ENCODE data around the gene TRPM7.
"Not testable (repeated sequence)": the region's sequence is repeated elsewhere in the genome, so short reads cannot be mapped to it uniquely, and the experiment has no call there.

Gene TRPM7

DNA sequence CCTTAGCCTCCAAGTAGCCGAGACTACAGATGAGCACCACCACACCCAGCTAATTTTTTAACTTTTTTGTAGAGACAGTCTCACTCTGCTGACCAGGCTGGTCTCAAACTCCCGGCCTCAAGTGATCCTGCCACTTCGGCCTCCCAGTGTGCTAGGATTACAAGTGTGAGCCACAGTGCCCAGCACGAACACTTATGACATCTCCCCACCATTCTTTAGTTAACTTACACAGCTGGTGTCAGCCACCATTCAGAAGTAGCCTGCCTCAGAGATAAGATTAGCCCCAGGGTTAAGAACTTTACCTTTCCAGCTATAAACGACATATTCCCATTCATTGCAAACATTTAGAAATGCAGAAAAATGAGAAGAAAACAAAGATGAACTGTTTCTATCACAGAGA is 58.2 kb downstream of the TRPM7 start:
- DNase-seq (ENCODE audit: insufficient read length, low spot score) (no peak), FAIRE-seq (no peak)
- TF ChIP-seq, protein P1, sequence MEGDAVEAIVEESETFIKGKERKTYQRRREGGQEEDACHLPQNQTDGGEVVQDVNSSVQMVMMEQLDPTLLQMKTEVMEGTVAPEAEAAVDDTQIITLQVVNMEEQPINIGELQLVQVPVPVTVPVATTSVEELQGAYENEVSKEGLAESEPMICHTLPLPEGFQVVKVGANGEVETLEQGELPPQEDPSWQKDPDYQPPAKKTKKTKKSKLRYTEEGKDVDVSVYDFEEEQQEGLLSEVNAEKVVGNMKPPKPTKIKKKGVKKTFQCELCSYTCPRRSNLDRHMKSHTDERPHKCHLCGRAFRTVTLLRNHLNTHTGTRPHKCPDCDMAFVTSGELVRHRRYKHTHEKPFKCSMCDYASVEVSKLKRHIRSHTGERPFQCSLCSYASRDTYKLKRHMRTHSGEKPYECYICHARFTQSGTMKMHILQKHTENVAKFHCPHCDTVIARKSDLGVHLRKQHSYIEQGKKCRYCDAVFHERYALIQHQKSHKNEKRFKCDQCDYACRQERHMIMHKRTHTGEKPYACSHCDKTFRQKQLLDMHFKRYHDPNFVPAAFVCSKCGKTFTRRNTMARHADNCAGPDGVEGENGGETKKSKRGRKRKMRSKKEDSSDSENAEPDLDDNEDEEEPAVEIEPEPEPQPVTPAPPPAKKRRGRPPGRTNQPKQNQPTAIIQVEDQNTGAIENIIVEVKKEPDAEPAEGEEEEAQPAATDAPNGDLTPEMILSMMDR (IDR thresholded peaks at IDR 0.05; ENCODE audit: insufficient read depth, missing control alignments) = no peak

DNA sequence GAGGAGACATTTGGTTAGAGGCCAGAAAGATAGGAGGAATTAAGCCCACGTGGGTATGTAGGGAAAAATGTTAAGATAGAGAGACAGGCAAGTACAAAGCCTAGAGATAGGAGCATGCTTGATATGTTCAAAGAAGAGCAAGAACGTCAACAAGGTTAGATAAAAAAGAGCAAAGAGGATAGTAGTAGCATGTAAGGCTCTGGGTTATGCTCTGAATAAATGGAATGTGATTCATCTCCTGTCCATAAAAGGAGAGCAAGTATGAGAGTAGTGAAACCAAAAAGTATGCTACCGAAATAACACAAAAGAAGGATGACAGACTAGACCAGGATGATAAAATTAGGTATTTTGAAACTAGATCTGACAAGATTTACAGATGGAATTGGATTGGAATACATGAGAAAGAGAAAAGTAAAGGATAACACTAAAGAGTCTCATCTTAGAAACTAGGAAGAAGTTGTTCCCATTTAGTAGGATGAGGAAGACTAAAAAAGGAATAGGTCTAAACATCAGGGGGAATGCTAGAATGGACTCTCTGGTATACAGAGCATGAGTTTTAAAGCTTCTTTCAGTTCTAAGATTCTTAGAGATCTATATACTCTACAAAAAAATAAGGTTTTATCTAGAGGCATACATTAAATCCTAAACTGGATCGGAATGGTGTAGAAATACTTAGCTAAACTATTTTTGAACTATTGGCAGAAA is 59.1 kb downstream of the TRPM7 start:
- TF ChIP-seq, protein P1 (IDR thresholded peaks at IDR 0.05; ENCODE audit: insufficient read depth, missing control alignments) = no peak
- DNase-seq (ENCODE audit: insufficient read length, low spot score) (no peak), FAIRE-seq (no peak)

DNA sequence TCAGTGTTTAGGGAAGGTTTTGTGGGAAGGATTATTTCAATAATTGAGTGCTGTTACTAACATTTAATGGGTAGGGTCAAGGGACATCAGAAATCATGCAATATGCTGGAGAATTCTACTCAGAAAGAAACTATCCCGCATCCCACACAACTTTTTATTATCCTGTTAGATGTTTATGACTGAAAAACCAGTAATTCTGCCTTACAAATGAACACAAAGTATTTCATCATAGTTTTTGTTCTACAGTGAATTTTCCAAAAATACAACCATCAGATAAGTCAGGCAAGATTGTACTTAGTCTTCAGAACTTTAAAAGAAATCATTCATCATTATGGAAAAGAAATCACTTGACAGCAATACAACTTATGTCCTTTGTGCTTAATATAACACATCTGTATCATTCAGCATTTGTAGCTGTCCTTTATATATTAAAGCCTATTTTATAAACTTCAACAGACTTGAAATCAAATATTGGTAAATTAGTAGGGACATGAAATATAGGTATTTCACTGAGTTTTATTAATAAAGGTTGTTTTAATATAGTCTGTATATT is 61.9 kb downstream of the TRPM7 start:
- DNase-seq (ENCODE audit: insufficient read length, low spot score) (no peak), FAIRE-seq (no peak)
- TF ChIP-seq, protein P1 (IDR thresholded peaks at IDR 0.05; ENCODE audit: insufficient read depth, missing control alignments) = no peak

DNA sequence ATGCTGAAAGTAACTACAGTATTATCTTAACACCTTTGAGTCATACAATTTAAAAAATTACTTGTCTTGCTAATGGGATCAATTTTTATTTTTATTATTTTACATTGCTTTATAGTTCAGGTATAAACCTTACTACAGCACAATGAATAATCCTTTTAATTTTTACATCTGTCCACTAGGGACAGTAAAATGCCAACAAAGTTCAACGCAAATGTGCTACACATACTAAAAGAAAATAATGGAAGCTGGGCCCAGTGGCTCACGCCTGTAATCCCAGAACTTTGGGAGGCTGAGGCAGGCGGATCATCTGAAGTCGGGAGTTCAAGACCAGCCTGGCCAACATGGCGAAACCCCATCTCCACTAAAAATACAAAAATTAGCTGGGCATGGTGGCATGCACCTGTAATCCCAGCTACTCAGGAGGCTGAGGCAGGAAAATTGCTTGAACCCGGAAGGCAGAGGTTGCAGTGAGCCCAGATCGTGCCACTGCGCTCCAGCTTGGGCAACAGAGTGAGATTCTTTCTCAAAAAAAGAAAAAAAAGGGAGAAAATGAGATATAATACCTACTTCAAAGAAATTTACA is 64.1 kb downstream of the TRPM7 start:
- TF ChIP-seq, protein P1 (IDR thresholded peaks at IDR 0.05; ENCODE audit: insufficient read depth, missing control alignments) = peak; percentile 21
- not testable (repeated sequence) for DNase-seq (ENCODE audit: insufficient read length, low spot score); FAIRE-seq

DNA sequence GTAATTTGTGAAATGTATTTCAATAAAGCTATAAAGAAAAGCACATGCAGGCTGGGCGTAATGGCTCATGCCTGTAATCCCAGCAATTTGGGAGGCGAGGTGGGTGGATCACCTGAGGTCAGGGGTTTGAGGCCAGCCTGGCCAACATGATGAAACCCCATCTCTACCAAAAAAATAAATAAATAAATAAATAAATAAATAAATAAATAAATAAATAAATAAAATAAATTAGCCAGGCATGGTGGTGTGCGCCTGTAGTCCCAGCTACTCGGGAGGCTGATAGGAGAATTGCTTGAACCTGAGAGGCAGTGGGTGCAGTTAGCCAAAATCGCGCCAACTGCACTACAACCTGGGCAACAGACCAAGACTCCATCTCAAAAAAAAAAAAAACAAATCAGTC is 69.6 kb downstream of the TRPM7 start:
- not testable (repeated sequence) for DNase-seq (ENCODE audit: insufficient read length, low spot score); FAIRE-seq

DNA sequence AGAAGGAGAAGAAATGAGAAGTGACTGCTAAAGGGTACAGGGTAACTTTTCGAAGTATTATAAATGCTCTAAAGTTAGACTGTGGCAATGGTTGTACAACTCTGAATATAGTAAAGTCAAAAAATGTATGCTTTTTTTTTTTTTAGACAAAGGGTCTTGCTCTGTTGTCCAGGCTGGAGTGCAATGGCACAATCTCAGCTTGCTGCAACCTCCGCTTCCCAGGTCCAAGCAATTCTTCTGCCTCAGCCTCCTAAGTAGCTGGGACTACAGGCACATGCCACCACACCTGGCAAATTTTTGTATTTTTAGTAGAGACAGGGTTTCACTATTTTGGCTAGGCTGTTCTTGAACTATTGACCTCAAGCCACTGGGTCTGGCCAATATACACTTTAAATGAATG is 70.0 kb downstream of the TRPM7 start:
- not testable (repeated sequence) for DNase-seq (ENCODE audit: insufficient read length, low spot score); FAIRE-seq

DNA sequence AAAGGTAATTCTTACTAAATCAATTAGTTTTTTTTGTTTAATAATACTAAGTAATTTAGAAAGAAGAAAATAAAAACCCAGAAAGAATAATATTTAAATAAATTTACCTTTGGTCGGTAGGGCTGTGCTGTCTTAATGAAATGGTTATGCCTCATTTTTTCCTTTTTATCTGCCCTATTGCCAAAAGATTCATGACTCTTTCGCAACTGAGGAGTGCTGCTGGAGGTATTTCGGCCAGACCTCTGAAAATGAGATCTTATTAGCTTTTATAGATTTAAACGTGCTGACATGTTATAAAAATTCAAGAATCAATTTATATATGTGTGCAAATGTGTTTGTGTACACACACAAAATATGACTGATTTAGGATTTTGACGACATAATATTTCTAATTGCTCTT is 73.0 kb downstream of the TRPM7 start:
- FAIRE-seq = no peak
- DNase-seq (ENCODE audit: insufficient read length, low spot score) = no peak
- TF ChIP-seq, protein P1 (IDR thresholded peaks at IDR 0.05; ENCODE audit: insufficient read depth, missing control alignments) = no peak

DNA sequence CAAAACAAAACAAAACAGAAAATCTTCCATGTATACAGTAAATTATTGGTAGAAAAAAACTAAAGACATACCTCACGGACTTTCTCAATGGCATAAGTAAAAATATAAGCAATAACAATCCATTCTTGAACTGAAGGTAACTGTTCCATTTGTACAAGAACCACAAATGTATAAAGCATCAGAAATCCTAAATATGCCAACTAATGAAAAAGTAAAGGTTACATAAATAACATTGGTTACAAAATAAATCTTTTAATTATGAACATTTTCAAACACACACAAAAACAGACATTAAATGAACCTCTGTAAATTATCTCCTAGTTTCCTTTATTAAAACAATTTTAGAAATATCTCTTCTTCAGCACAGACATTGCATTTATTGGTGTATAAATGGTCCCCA is 79.5 kb downstream of the TRPM7 start:
- FAIRE-seq (no peak), DNase-seq (ENCODE audit: insufficient read length, low spot score) (no peak)
- TF ChIP-seq, protein P1 (IDR thresholded peaks at IDR 0.05; ENCODE audit: insufficient read depth, missing control alignments) = no peak
